Measurements from ENCODE around the gene IRAK2. TPM values are rescaled to one million over a fixed set of nuclear protein-coding genes. Genes with fewer than 3 reads are reported as not detected.
"Not testable (repeated sequence)": the region's sequence is repeated elsewhere in the genome, so short reads cannot be mapped to it uniquely, and the experiment has no call there.

Gene IRAK2
- 41.6 and 50.1 TPM in 2 replicates for total RNA-seq

GRCh38 chr3:10164546-10165393, at the start of gene IRAK2:
TSS of gene IRAK2 (plus strand) at chr3:10164919. CDS start at chr3:10164955, 36 bp downstream.
- no peak for DNase-seq (ENCODE audit: extremely low read depth, low read depth, low spot score)

GRCh38 chr3:10115326-10116137, 49.2 kb upstream of the IRAK2 start, which contains the start of gene BRK1:
TSS of gene BRK1 (plus strand) at chr3:10115675. CDS start at chr3:10115702, 27 bp downstream.
- peak; percentile 84 for DNase-seq (ENCODE audit: extremely low read depth, low read depth, low spot score)

GRCh38 chr3:10116138-10116460, 48.6 kb upstream of the IRAK2 start:
- DNase-seq (ENCODE audit: extremely low read depth, low read depth, low spot score) = no peak

GRCh38 chr3:10116928-10117327, 47.8 kb upstream of the IRAK2 start:
- no peak for DNase-seq (ENCODE audit: extremely low read depth, low read depth, low spot score)

- DNase-seq (ENCODE audit: extremely low read depth, low read depth, low spot score) = no peak
Observed at GRCh38 chr3:10119376-10119775, 45.3 kb upstream of the IRAK2 start.

- DNase-seq (ENCODE audit: extremely low read depth, low read depth, low spot score) = no peak
Observed at GRCh38 chr3:10121064-10121463, 43.7 kb upstream of the IRAK2 start.

- DNase-seq (ENCODE audit: extremely low read depth, low read depth, low spot score) = no peak
Observed at GRCh38 chr3:10122724-10123123, 42.0 kb upstream of the IRAK2 start.

GRCh38 chr3:10135872-10136271, 28.8 kb upstream of the IRAK2 start:
- DNase-seq (ENCODE audit: extremely low read depth, low read depth, low spot score) = not testable (repeated sequence)

GRCh38 chr3:10136426-10137005, 28.2 kb upstream of the IRAK2 start:
- no peak for DNase-seq (ENCODE audit: extremely low read depth, low read depth, low spot score)

GRCh38 chr3:10137178-10137577, 27.5 kb upstream of the IRAK2 start:
- no peak for DNase-seq (ENCODE audit: extremely low read depth, low read depth, low spot score)

- no peak for DNase-seq (ENCODE audit: extremely low read depth, low read depth, low spot score)
Observed at GRCh38 chr3:10140996-10141546, 23.6 kb upstream of the IRAK2 start.

GRCh38 chr3:10142707-10143560, 21.8 kb upstream of the IRAK2 start:
- no peak for DNase-seq (ENCODE audit: extremely low read depth, low read depth, low spot score)

GRCh38 chr3:10145685-10146084, 19.0 kb upstream of the IRAK2 start:
- DNase-seq (ENCODE audit: extremely low read depth, low read depth, low spot score) = no peak

- DNase-seq (ENCODE audit: extremely low read depth, low read depth, low spot score) = no peak
Observed at GRCh38 chr3:10149226-10149625, 15.5 kb upstream of the IRAK2 start.

GRCh38 chr3:10150987-10151386, 13.7 kb upstream of the IRAK2 start:
- DNase-seq (ENCODE audit: extremely low read depth, low read depth, low spot score) = no peak

- no peak for DNase-seq (ENCODE audit: extremely low read depth, low read depth, low spot score)
Observed at GRCh38 chr3:10154335-10155122, 10.2 kb upstream of the IRAK2 start.

GRCh38 chr3:10155123-10155472, 9.6 kb upstream of the IRAK2 start:
- no peak for DNase-seq (ENCODE audit: extremely low read depth, low read depth, low spot score)

- DNase-seq (ENCODE audit: extremely low read depth, low read depth, low spot score) = no peak
Observed at GRCh38 chr3:10155658-10156057, 9.1 kb upstream of the IRAK2 start.

- DNase-seq (ENCODE audit: extremely low read depth, low read depth, low spot score) = no peak
Observed at GRCh38 chr3:10157031-10157430, 7.7 kb upstream of the IRAK2 start.

GRCh38 chr3:10158555-10158954, 6.2 kb upstream of the IRAK2 start:
- not testable (repeated sequence) for DNase-seq (ENCODE audit: extremely low read depth, low read depth, low spot score)
